K562 (cell line): ENCODE measurements around the gene YBX2.

ENCODE experiments used
- EP300 ChIP-seq: IDR thresholded peaks from 2 replicates; pipeline ENCODE4 v1.6.1; 2012; ENCODE audit warnings: low read length, improper control_type of control experiment
- ZKSCAN1 ChIP-seq: fragments of 150-350 bp; IDR thresholded peaks from 2 replicates; pipeline ENCODE4 v1.6.1; 2016; ENCODE audit warnings: low read depth, low read length
- TF ChIP-seq, protein P1 (sequence below), 3 experiments: IDR thresholded peaks in 2 of 3; conservative IDR thresholded peaks in 1 of 3; 2 replicates each; pipeline ENCODE4 v1.5.1; 2011 to 2012; ENCODE audit warnings: low read length in 3 of 3, mild to moderate bottlenecking in 3 of 3, control low read depth in 2 of 3, improper control_type of control experiment in 1 of 3, inconsistent platforms in 1 of 3, low read depth in 1 of 3, mixed read lengths in 1 of 3, moderate library complexity in 1 of 3; ENCODE audit not compliant: insufficient read depth in 2 of 3

DNA sequence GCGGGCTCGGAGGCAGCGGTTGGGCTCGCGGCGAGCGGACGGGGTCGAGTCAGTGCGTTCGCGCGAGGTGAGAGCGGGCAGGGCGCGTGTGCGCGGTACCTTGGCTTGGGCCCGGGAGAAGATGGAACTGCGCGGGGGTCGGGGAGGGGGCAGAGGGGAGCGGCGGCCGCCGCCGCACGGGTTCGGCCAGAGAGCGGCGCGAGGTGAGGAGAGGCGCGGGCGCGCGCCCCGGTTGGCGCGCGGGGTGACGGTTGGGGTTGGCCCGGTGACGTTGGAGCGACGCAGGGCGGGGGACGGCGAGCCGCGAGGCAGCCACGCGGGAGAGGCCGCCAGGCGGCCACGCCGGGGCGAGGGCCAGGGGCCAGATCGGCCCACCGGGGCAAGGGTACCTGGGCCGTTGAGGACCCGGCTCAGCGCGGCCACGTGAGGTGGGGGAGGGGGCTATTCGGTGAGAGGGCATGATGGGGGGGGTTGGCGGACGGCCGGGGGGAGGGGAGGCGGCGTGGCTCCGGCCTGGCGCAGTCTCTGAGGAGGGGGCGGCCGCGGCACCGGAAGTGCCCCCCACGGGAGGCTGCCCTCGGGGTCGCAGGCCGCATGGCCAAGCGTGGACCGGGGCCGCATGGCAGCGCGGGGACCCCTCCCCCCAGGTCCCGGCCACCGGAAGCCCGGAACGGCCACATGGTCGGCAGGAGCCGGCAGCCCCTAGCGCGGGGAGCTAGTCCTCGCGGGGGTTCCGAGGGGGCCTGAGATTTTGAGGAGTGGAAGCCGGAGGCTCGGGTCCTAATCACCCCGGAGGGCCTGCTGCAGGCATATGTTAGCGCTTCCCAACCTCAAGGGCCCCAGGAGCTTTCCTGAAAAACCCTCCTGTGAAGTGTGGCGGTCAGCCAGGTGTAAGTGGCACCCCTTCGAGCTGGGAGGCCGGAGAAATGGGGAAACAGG, 13.5 kb upstream of the YBX2 start:
- TF ChIP-seq, protein P1, sequence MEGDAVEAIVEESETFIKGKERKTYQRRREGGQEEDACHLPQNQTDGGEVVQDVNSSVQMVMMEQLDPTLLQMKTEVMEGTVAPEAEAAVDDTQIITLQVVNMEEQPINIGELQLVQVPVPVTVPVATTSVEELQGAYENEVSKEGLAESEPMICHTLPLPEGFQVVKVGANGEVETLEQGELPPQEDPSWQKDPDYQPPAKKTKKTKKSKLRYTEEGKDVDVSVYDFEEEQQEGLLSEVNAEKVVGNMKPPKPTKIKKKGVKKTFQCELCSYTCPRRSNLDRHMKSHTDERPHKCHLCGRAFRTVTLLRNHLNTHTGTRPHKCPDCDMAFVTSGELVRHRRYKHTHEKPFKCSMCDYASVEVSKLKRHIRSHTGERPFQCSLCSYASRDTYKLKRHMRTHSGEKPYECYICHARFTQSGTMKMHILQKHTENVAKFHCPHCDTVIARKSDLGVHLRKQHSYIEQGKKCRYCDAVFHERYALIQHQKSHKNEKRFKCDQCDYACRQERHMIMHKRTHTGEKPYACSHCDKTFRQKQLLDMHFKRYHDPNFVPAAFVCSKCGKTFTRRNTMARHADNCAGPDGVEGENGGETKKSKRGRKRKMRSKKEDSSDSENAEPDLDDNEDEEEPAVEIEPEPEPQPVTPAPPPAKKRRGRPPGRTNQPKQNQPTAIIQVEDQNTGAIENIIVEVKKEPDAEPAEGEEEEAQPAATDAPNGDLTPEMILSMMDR (IDR thresholded peaks at IDR 0.05 in 2 of 3, conservative IDR thresholded peaks at IDR 0.05 in 1 of 3; ENCODE audit: insufficient read depth in 2 of 3, low read depth in 1 of 3, low read length in 3 of 3), result no peak
- no peak for TF ChIP-seq ZKSCAN1
- no peak for TF ChIP-seq EP300
